ENCODE measurements around the gene VGLL4. TPM values are rescaled to one million over a fixed set of nuclear protein-coding genes. Genes with fewer than 3 reads are reported as not detected.

VGLL4 gene
- total RNA-seq, 1 experiment from 2014 or later: 42.1 TPM

GRCh38 chr3:11565072-11565471 lies 78.6 kb downstream of the VGLL4 start:
- peak overlapping the region in 1 of 3 experiments; percentile 81; a peak in 2 of 7 replicates for H3K27ac Mint-ChIP-seq

More at GRCh38 chr3:11565072-11565471, 78.6 kb downstream of the VGLL4 start:
- no peak overlapping the region for H3K9ac ChIP-seq (ENCODE audit: extremely low read depth, insufficient read length, low read length)
- H3K36me3 Mint-ChIP-seq (ENCODE audit: insufficient read depth in 1 of 3, low read depth in 3 of 3): peaks cover 7 to 33% (median 18%) of the 10 kb centered on the region in 3 experiments; a peak in 6 of 7 replicates
- H3K27me3 Mint-ChIP-seq (ENCODE audit: low read depth): peaks cover 1% of the 10 kb centered on the region; the same call in 1 of the 2 replicates
- H3K4me2 ChIP-seq (ENCODE audit: insufficient read depth, insufficient read length, low read length): no peak overlapping the region
- peaks cover 2% of the 10 kb centered on the region for H4K20me1 ChIP-seq (ENCODE audit: control insufficient read depth, insufficient read depth, insufficient read length)
- no peak overlapping the region for H4K8ac ChIP-seq (replicated peaks; ENCODE audit: insufficient read length, low read depth, low read length)
- no peak overlapping the region for H2BK5ac ChIP-seq (ENCODE audit: insufficient read length, low read length)
- H3K18ac ChIP-seq (ENCODE audit: insufficient read length, low read depth, low read length): no peak overlapping the region
- H2BK120ac ChIP-seq (ENCODE audit: low read depth, low read length, poor library complexity, severe bottlenecking): no peak overlapping the region
- no peak overlapping the region for H3K23ac ChIP-seq (ENCODE audit: insufficient read length, low read depth, low read length)
- H2BK12ac ChIP-seq (ENCODE audit: insufficient read length, low read depth, low read length): no peak overlapping the region
- no peak for DNase-seq
- no peak overlapping the region for H4K5ac ChIP-seq (ENCODE audit: insufficient read length, low read depth, low read length)
- no peaks in the 10 kb centered on the region for H3K23me2 ChIP-seq (ENCODE audit: insufficient read length, low read depth, low read length, poor library complexity, severe bottlenecking)
- H3K9me3 ChIP-seq (ENCODE audit: control insufficient read depth, low read depth, low read length): no peaks in the 10 kb centered on the region
- peaks cover 5 to 9% of the 10 kb centered on the region in 2 experiments; a peak in 1 of 4 replicates for H3K4me1 Mint-ChIP-seq
- no peak overlapping the region for H3K27ac ChIP-seq (ENCODE audit: insufficient read length, low read depth, low read length)
- no peak overlapping the region for H2AK5ac ChIP-seq (ENCODE audit: insufficient read length, low read length)
- H3K4ac ChIP-seq (ENCODE audit: low read depth, low read length): no peak overlapping the region
- no peak overlapping the region for H3K14ac ChIP-seq (ENCODE audit: insufficient read depth, low read length)
- no CpG with 5 or more reads among the region's 16 CpGs for WGBS (ENCODE audit: extremely low coverage, insufficient read length, low lambda C conversion rate)
- no peaks in the 10 kb centered on the region for H3K4me1 ChIP-seq (ENCODE audit: insufficient read depth, low read length)
- no peak overlapping the region for H3T11ph ChIP-seq (ENCODE audit: low read length)
- no peak overlapping the region for H3K56ac ChIP-seq (ENCODE audit: insufficient read length, low read depth, low read length)
- no peaks in the 10 kb centered on the region for H3K9me3 Mint-ChIP-seq
- no peaks in the 10 kb centered on the region; the same call in 1 of the 2 replicates for H3K79me2 ChIP-seq (ENCODE audit: insufficient read depth, low read length)
- H4K91ac ChIP-seq (ENCODE audit: insufficient read length, low read depth, low read length): no peak overlapping the region
- no peaks in the 10 kb centered on the region for H3K27me3 ChIP-seq (ENCODE audit: insufficient read depth, low read length)
- H3K79me1 ChIP-seq (ENCODE audit: insufficient read depth, low read depth, low read length, poor library complexity, severe bottlenecking): peaks cover 3% of the 10 kb centered on the region
- H3K4me3 Mint-ChIP-seq: no peak overlapping the region
- H2BK15ac ChIP-seq (ENCODE audit: low read depth, low read length): no peak overlapping the region
- no peak overlapping the region for H2AFZ ChIP-seq (ENCODE audit: low read length)
- no peak for TF ChIP-seq CTCF (conservative IDR thresholded peaks at IDR 0.05)
- H2BK20ac ChIP-seq (ENCODE audit: low read depth, low read length, poor library complexity, severe bottlenecking): no peak overlapping the region

Data from H9 (cell line).